Astrocyte of the spinal cord (primary cell): ENCODE results near the gene PRPS1.

Experiments
- DNase-seq: peaks from one replicate; pipeline ENCODE4 v3.0.0; 2011; ENCODE audit warnings: low read depth, low spot score
- H3K4me3 ChIP-seq: 2 replicates; pipeline ENCODE4 v1.5.1; 2011; ENCODE audit warnings: low read depth, mild to moderate bottlenecking, low read length, moderate library complexity
- in situ Hi-C: cut with HindIII; loops from 2 replicates; pipeline ENCODE4 v1.10.0; 2017; ENCODE audit warnings: low sequenced_read_pairs
- TF ChIP-seq, protein P1 (sequence below): IDR thresholded peaks from 2 replicates; pipeline ENCODE4 v1.5.1; 2012; ENCODE audit warnings: low read depth, mild to moderate bottlenecking, low read length, inconsistent platforms

The PRPS1 gene

DNA sequence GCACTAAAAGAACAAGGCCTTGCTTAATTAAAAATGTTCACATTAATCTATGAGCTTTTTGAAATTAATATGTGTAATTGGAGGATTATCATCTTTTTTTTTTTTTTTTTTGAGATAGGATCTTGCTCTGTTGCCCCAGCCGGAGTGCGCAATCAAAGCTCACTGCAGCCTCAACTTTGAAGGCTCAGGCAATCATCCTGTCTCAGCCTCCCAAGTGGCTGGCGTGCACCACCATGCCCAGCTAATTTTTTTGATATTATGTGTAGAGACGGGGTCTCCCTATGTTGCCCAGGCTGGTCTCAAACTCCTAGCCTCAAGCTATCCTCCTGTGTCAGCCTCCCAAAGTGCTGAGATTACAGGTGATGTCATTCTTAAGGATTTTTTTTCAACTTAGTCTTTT lies 20.0 kb downstream of the PRPS1 start:
- DNase-seq = no peak
- TF ChIP-seq, protein P1, sequence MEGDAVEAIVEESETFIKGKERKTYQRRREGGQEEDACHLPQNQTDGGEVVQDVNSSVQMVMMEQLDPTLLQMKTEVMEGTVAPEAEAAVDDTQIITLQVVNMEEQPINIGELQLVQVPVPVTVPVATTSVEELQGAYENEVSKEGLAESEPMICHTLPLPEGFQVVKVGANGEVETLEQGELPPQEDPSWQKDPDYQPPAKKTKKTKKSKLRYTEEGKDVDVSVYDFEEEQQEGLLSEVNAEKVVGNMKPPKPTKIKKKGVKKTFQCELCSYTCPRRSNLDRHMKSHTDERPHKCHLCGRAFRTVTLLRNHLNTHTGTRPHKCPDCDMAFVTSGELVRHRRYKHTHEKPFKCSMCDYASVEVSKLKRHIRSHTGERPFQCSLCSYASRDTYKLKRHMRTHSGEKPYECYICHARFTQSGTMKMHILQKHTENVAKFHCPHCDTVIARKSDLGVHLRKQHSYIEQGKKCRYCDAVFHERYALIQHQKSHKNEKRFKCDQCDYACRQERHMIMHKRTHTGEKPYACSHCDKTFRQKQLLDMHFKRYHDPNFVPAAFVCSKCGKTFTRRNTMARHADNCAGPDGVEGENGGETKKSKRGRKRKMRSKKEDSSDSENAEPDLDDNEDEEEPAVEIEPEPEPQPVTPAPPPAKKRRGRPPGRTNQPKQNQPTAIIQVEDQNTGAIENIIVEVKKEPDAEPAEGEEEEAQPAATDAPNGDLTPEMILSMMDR = no peak
- in situ Hi-C loops = no loop called here

DNA sequence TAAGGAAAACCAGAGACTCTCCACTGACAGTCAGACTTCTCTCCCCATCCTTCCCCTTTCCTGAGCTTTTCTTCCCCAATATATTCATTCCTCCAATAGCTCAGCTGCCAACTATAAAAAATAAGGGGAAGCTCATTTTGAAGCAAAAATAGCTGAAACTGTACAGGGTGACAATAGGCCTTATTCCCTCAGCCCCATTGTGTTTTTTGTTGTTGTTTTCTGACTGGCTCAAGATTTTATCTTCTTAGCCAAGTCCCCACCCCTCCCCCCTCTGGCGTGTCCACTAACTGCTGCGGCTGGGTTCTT lies 26.2 kb downstream of the PRPS1 start:
- H3K4me3 ChIP-seq = no peak overlapping the region
- in situ Hi-C loops = no loop called here
- TF ChIP-seq, protein P1 = no peak
- DNase-seq = no peak

More for the DNA sequence above, 20.0 kb downstream of the PRPS1 start:
- H3K4me3 ChIP-seq = no peak overlapping the region

DNA sequence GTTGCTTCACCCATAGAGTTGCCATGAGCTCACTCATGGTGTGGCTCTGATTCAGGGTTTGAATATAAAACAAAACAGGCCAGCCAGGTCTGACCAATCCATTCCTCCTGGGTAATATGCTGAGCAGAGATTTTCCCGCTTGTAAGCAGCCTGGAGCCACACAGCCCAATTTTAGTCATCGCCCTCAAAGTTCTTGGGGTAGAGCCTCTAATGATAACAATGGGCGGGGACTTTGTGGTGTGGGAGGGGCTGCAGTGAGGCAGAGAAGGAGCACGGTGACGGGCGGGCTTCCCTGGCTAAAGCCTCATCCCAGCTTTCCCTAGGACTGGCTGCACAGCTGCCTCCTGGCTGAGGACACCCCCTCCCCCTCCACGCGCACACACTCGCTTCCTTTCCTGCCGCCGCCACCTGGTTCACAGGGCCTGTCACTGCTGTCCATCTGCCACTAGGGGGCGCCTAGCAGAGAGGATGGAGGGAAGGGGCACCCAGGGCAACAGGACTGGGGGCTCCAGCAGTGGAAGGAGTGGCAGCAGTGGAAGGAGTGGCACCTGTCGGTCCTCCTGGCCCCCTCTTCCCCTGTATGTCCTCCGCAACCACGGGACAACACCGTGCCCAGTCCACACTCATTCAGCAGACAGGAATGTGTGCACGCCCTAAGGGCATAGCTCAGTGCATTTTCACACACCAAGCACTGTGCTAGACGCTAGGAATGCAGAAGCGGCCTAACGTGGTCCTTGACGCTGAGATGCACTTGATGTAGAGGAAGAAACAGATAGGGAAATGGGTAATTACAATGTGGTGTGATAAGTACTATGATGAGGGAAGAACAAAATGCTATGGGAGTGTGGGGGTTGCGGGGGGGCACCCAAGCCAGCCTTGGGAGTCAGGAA lies 26.8 kb downstream of the PRPS1 start:
- TF ChIP-seq, protein P1 = peak; percentile 77
- in situ Hi-C loops = no loop called here
- no peak overlapping the region for H3K4me3 ChIP-seq
- DNase-seq = peak; percentile 89

DNA sequence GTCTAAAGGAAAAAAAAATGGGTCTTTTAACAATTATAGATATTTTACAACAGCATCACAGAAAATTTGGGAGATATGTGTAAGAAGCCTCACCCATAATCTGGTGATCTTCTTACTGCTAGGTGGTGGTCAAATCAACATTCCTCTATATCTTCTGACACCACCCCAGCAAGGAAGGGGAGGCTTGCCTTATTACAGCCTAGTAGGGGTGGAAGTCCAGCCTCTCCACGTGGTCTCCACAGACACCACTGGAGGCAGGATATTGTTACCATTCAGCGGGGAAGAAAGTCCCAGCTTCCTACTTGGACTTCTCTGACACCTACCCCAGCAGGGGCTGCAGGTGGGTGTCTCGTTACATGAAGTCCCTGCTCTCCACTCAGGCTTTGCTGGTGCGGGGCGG lies 28.7 kb downstream of the PRPS1 start:
- DNase-seq = no peak
- TF ChIP-seq, protein P1 = no peak
- H3K4me3 ChIP-seq = no peak overlapping the region
- in situ Hi-C loops = no loop called here

DNA sequence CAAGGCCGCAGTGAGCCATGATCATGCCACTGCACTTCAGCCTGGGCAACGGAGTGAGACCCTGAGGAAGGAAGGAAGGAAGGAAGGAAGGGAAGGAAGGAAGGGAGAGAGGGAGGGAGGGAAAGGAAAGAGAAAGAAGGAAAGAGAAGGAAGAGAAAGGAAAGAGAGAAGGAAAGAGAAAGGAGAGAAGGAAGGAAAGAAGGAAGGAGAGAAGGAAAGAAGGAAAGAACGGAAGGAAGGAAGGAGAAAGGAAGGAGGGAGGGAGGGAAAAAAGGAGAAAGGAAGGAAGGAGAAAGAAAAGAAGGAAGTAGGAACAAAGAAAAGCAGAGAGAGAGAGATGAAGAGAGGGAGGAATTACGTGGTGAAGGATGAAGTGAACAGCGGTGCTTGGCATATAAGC lies 30.4 kb downstream of the PRPS1 start:
- DNase-seq = no peak
- TF ChIP-seq, protein P1 = no peak
- H3K4me3 ChIP-seq = no peak overlapping the region
- in situ Hi-C loops = no loop called here

DNA sequence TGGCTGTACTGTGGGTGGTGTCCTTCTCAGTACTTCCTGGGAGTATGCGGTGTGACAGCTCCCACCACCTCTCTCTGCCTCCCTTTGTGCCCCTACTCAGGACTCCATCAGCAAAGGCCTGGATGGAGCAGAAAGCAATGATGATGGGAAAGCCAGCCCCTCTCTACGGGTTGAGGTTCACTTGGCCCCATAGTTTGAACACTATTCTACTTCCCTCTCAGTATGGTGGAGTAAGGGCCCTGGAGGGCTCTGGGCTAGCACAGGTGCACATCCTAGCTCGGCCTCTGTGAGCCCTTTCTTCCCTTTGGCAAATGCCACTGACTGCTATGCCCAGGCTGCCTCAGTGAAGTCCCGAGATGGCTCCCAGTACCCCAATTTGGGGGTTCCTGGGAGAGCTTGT lies 31.0 kb downstream of the PRPS1 start:
- no peak overlapping the region for H3K4me3 ChIP-seq
- in situ Hi-C loops = no loop called here

More for the DNA sequence above, 31.0 kb downstream of the PRPS1 start:
- DNase-seq = no peak
- TF ChIP-seq, protein P1 = no peak
